ENCODE data around the gene BCAT1. TPM values are rescaled to one million over a fixed set of nuclear protein-coding genes. Genes with fewer than 3 reads are reported as not detected.
A peak's percentile ranks its signal among the peaks of the same experiment; 100 is the strongest.

Gene BCAT1
- total RNA-seq, 4 donors from 2014 or later: 0.80 to 14.0 (median 3.9) TPM

DNA sequence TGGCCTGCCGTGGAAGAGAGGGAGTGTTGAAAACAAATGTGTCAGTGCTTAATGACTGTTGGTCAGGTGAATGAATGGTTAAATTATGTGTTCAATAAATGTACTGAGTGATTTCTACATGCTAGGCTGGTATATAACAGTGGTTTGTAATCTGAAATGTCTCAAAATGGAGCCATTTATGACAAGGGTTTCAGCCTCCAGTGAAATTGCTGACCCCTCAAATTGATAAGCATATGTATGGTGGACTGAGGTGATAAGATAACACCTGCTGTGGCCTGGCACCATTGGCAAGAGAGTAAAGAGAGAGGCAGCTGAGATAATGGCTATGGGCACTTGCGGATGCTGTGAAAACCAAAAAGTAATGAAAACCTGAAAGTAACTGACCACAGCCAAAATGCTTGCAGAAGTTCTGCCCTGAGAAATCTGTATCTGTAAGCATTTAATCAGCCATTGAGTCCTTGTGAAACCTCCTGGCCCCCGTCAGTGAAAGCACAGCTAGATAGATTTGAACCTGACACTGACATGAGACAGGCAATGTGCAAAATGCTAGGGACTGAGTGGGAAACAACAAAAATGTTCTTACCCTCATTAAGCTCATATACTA lies 1.4 kb upstream of the BCAT1 start:
- H3K27ac ChIP-seq: no peak overlapping the region
- H3K36me3 ChIP-seq: no peaks in the 10 kb centered on the region
- peaks cover 28% of the 10 kb centered on the region for H3K27me3 ChIP-seq
- no peak for TF ChIP-seq POLR2A (IDR thresholded peaks at IDR 0.05)
- TF ChIP-seq, protein P1, sequence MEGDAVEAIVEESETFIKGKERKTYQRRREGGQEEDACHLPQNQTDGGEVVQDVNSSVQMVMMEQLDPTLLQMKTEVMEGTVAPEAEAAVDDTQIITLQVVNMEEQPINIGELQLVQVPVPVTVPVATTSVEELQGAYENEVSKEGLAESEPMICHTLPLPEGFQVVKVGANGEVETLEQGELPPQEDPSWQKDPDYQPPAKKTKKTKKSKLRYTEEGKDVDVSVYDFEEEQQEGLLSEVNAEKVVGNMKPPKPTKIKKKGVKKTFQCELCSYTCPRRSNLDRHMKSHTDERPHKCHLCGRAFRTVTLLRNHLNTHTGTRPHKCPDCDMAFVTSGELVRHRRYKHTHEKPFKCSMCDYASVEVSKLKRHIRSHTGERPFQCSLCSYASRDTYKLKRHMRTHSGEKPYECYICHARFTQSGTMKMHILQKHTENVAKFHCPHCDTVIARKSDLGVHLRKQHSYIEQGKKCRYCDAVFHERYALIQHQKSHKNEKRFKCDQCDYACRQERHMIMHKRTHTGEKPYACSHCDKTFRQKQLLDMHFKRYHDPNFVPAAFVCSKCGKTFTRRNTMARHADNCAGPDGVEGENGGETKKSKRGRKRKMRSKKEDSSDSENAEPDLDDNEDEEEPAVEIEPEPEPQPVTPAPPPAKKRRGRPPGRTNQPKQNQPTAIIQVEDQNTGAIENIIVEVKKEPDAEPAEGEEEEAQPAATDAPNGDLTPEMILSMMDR (IDR thresholded peaks at IDR 0.05): no peak
- no peak for TF ChIP-seq EP300 (IDR thresholded peaks at IDR 0.05; ENCODE audit: low read depth)
- no peak for TF ChIP-seq POLR2AphosphoS5 (IDR thresholded peaks at IDR 0.05)
- intact Hi-C loops (cut with DNase I; ENCODE audit: low total_unique reads) (no loop called here), in situ Hi-C loops (cut with MboI; ENCODE audit: low pct_ligation_motif_present in 1 of 4, low pct_unique_long_range_greater_than_20kb in 1 of 4, low sequenced_read_pairs in 3 of 4) (no loop called here)
- peaks cover 0 to 11% (median 2%) of the 10 kb centered on the region in 4 donors for H3K4me1 ChIP-seq
- 48 to 61% methylated on average over 3 of the region's 3 CpGs for WGBS, 2 donors (ENCODE audit: low coverage in 1 of 2)
- peak; percentile 13 for DNase-seq
- no peaks in the 10 kb centered on the region for H3K9me3 ChIP-seq
- H3K4me3 ChIP-seq: no peak overlapping the region

DNA sequence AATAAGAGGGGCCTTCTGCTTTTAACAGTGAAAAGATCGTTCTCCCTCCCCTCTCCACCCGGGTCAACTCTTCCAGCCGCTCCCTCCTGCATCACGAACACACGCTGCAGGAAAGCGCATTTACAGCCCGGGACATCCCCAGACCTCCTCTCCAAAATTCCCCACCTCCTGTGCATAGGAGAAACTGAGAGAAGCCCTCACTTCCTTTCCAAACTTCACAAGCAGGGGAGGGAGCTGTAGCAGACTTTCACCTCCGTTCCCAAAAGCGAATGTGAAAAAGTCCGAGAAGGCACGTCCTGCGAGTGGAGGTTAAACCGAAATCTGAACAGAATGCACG lies 513 bp downstream of the BCAT1 start:
- 0 to 9% methylated on average over 3 to 14 of the region's 14 CpGs for WGBS, 2 donors (ENCODE audit: low coverage in 1 of 2)
- peaks cover 28% of the 10 kb centered on the region for H3K27me3 ChIP-seq
- H3K36me3 ChIP-seq: no peaks in the 10 kb centered on the region
- no peaks in the 10 kb centered on the region for H3K9me3 ChIP-seq
- in situ Hi-C loops (cut with MboI; ENCODE audit: low pct_ligation_motif_present in 1 of 4, low pct_unique_long_range_greater_than_20kb in 1 of 4, low sequenced_read_pairs in 3 of 4): no loop called here
- no peak for DNase-seq
- H3K4me1 ChIP-seq: peaks cover 0 to 11% (median 2%) of the 10 kb centered on the region in 4 donors
- intact Hi-C loops (cut with DNase I; ENCODE audit: low total_unique reads): no loop called here
- peak overlapping the region; percentile 4 to 18 (median 12) for H3K27ac ChIP-seq
- TF ChIP-seq, protein P1 (IDR thresholded peaks at IDR 0.05): no peak
- no peak for TF ChIP-seq POLR2A (IDR thresholded peaks at IDR 0.05)
- TF ChIP-seq EP300 (IDR thresholded peaks at IDR 0.05; ENCODE audit: low read depth): no peak
- no peak for TF ChIP-seq POLR2AphosphoS5 (IDR thresholded peaks at IDR 0.05)
- H3K4me3 ChIP-seq: peak overlapping the region; percentile 18 to 56 (median 30)

DNA sequence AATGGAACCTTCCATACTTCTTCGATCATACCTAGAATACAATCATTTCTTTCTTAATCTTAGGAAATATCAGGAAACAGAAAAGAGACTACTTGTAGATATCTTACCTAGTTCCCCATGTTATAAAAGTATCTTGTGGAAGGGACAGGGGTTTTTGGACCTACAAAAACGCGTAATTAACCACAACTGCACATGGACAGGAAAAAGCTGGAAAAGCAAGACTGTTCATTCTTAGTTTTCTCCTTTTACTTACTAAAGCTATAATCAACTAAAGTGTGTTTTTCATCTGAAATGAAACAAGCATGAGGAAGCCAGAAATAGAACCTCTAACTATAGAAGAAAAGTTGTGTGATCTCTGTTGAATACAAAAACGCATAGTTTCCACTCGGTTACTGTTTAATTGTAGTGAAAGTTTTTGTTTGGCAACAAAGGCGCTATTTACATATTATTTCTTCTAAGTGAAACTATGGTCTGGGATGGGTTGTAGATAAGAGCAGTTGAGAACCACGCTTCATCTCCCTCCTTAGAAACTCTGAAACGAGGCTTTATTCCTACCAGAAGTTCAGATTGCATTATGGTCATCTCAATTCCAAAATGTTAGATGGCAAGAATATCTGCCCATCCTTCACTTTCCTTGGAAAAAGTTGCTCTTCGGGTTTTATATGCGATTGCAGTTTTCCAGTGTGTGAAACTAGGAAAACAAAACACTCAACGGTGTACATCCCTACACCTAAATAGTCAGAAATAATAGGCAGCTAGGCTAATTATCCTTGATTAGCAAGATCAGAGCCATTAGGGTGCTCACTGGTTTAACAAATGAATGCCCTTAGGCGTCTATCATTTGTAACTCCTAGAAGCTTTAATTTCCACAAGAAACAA lies 1.1 kb downstream of the BCAT1 start:
- intact Hi-C loops (cut with DNase I; ENCODE audit: low total_unique reads): no loop called here
- H3K36me3 ChIP-seq: no peaks in the 10 kb centered on the region
- WGBS, 2 donors (ENCODE audit: low coverage in 1 of 2): 32 to 39% methylated on average over 12 of the region's 12 CpGs
- H3K27me3 ChIP-seq: peaks cover 28% of the 10 kb centered on the region
- TF ChIP-seq POLR2A (IDR thresholded peaks at IDR 0.05) (no peak), POLR2AphosphoS5 (IDR thresholded peaks at IDR 0.05) (no peak), EP300 (IDR thresholded peaks at IDR 0.05; ENCODE audit: low read depth) (no peak)
- TF ChIP-seq, protein P1 (IDR thresholded peaks at IDR 0.05): no peak
- peak overlapping the region in 2 of 4 donors; percentile 4 to 14 for H3K27ac ChIP-seq
- H3K4me1 ChIP-seq: peaks cover 0 to 11% (median 2%) of the 10 kb centered on the region in 4 donors
- H3K9me3 ChIP-seq: no peaks in the 10 kb centered on the region
- DNase-seq: no peak
- peak overlapping the region in 3 of 4 donors; percentile 28 to 56 (median 32) for H3K4me3 ChIP-seq
- in situ Hi-C loops (cut with MboI; ENCODE audit: low pct_ligation_motif_present in 1 of 4, low pct_unique_long_range_greater_than_20kb in 1 of 4, low sequenced_read_pairs in 3 of 4): no loop called here

DNA sequence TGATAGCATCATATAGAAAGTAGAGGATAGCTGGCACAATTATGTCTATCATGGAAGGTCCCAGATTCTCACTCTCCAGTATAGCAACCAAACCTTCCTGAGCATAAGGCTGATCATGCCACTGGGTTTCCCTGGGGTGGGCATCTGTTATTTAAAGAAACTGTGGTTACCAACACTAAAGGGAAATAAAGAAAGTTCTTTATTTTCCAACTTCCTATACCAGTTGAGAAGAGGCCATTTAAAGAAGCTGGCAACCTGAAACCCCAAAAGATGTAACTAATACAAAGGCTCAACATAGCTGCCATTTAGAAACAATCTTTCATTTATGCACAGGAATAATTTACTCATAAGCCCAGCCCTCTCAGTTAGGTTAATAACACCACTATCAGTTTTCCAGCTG lies 3.1 kb downstream of the BCAT1 start:
- TF ChIP-seq POLR2A (IDR thresholded peaks at IDR 0.05): no peak
- no peak for TF ChIP-seq POLR2AphosphoS5 (IDR thresholded peaks at IDR 0.05)
- TF ChIP-seq EP300 (IDR thresholded peaks at IDR 0.05; ENCODE audit: low read depth): no peak
- TF ChIP-seq, protein P1 (IDR thresholded peaks at IDR 0.05): no peak
- in situ Hi-C loops (cut with MboI; ENCODE audit: low pct_ligation_motif_present in 1 of 4, low pct_unique_long_range_greater_than_20kb in 1 of 4, low sequenced_read_pairs in 3 of 4) (no loop called here), intact Hi-C loops (cut with DNase I; ENCODE audit: low total_unique reads) (no loop called here)
- Histone ChIP-seq H3K36me3 (no peaks in the 10 kb centered on the region), H3K27ac (no peak overlapping the region), H3K27me3 (peaks cover 28% of the 10 kb centered on the region), H3K4me3 (no peak overlapping the region), H3K4me1 (peaks cover 0 to 11% (median 2%) of the 10 kb centered on the region in 4 donors), H3K9me3 (no peaks in the 10 kb centered on the region)
- no peak for DNase-seq

Data from transverse colon (tissue), 4 donors.